Uterus (tissue), 2 donors: ENCODE results near the gene TCEAL5.

Source experiments
- CTCF ChIP-seq, 4 experiments: fragments of 200-600 bp in 2 of 4; fragments of 450-650 bp in 2 of 4; sonication (generic) in 2 of 4; IDR thresholded peaks; one replicate each; pipeline ENCODE4 v1.5.1; 2016 to 2019; ENCODE audit warnings: antibody characterized with exemption in 4 of 4, mild to moderate bottlenecking in 2 of 4, moderate library complexity in 1 of 4
- POLR2A ChIP-seq, 2 donors: fragments of 450-650 bp; IDR thresholded peaks; one replicate each; pipeline ENCODE4 v1.6.1; 2016; ENCODE audit warnings: antibody characterized with exemption in 2 of 2, mild to moderate bottlenecking in 1 of 2, moderate library complexity in 1 of 2

GRCh38 chrX:103240155-103240554, 36.4 kb downstream of the TCEAL5 start:
- TF ChIP-seq CTCF (IDR thresholded peaks at IDR 0.05) (no peak), POLR2A (IDR thresholded peaks at IDR 0.05) (no peak)
